ENCODE results near the gene IL17RB.

DNA sequence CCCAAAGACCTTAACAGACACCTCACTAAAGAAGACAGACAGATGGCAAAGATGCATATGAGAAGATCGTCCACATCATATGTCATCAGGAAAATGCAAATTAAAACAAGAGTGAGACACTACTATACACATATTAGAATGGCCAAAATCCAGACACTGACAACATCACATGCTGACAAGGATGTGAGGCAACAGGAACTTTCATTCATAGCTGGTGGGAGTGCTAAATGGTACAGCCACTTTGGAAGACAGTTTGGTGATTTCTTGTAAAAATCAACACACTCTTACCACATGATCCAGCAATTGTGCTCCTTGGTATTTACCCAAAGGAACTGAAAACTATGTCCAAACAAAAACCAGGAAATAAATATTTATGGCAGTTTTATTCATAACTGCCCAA is 17.8 kb upstream of the IL17RB start:
- TF ChIP-seq EZH2phosphoT487 (IDR thresholded peaks at IDR 0.05; ENCODE audit: insufficient read depth, low read depth) (no peak), EZH2 (IDR thresholded peaks at IDR 0.05; ENCODE audit: insufficient read depth, poor library complexity, severe bottlenecking) (no peak)

Data from GM23248 (cell line).